ENCODE data around the gene CHMP4A. TPM values are rescaled to one million over a fixed set of nuclear protein-coding genes. Genes with fewer than 3 reads are reported as not detected.

The CHMP4A gene
- total and polyA plus RNA-seq, 9 of the 15 experiments (the other 6 are each of a cell fraction or from before 2014, with no cell fraction given): 28.8 to 104 (median 52.7) TPM

DNA sequence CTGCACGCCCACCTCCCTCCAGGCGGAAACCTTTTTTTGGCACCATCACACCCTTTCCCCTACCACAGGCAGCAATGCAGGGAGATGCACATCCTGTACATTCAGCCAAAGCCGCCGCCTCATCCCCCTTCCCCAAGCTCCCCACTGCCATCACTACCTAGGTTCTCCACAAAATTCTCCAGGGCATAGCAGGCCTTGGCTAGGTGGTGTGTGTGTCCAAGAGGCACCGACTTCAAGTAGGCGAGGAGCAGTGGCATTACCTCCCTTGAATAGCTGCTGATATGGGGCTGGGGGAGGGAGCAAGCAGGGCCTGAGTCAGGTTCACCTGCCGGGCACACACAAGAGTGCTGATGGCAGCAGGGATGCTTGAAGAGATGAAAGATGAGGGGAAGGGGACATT is 28.3 kb downstream of the CHMP4A start:
- ChIA-PET POLR2A (interaction anchor here (0.9 to 1.5 kb wide), 2 partner anchors 10 to 11 kb away, joined by 3 to 5 read pairs; partner anchors contain the start of gene TM9SF1), CTCF (ENCODE audit: low intra/inter-chr PET ratio) (no interaction called here)
- peak overlapping the region in 1 of 2 experiments; percentile 52; a peak in 2 of 4 replicates for H3K9ac ChIP-seq (ENCODE audit: insufficient read depth in 1 of 2, low read depth in 2 of 2, low read length in 2 of 2)
- FAIRE-seq: no peak
- intact Hi-C loops (cut with micrococcal nuclease): no loop called here
- peaks cover 9% of the 10 kb centered on the region; the same call in 1 of the 2 replicates for H4K20me1 ChIP-seq (replicated peaks; ENCODE audit: control insufficient read depth, insufficient read depth, low read length)
- peaks cover 0 to 21% of the 10 kb centered on the region in 2 experiments; a peak in 3 of 5 replicates for H3K4me1 ChIP-seq (replicated peaks in 1 of 2; ENCODE audit: control insufficient read depth in 2 of 2, insufficient read depth in 2 of 2, low read length in 2 of 2)
- H3K4me3 ChIP-seq: no peak overlapping the region
- H3K36me3 ChIP-seq (ENCODE audit: control insufficient read depth, insufficient read depth, low read length): peaks cover 78% of the 10 kb centered on the region; the same call in 2 of the 3 replicates
- peaks cover 18% of the 10 kb centered on the region for H3K79me2 ChIP-seq (ENCODE audit: control insufficient read depth, insufficient read depth, low read length)
- H3K4me2 ChIP-seq (ENCODE audit: insufficient read depth, low read length): no peak overlapping the region
- H2AFZ ChIP-seq (ENCODE audit: low read depth, low read length): no peak overlapping the region
- 100% methylated on average over 5 of the region's 7 CpGs for WGBS (ENCODE audit: insufficient coverage, low coverage, missing lambda C conversion rate)
- no peaks in the 10 kb centered on the region for H3K27me3 ChIP-seq (ENCODE audit: control insufficient read depth in 2 of 2, insufficient read depth in 2 of 2, low read length in 2 of 2)
- TF ChIP-seq ESRRB (CRISPR knock-in tag; IDR thresholded peaks at IDR 0.05; ENCODE audit: borderline replicate concordance) (no peak), ERF (CRISPR knock-in tag; IDR thresholded peaks at IDR 0.05) (no peak), SMAD3 (CRISPR knock-in tag; conservative IDR thresholded peaks at IDR 0.05) (no peak), ZNF785 (CRISPR knock-in tag; IDR thresholded peaks at IDR 0.05) (no peak), NFYB (IDR thresholded peaks at IDR 0.05; ENCODE audit: extremely low read depth, insufficient read length) (no peak), POLR2A (conservative IDR thresholded peaks at IDR 0.05) (no peak), SRF (CRISPR knock-in tag; IDR thresholded peaks at IDR 0.05) (no peak), FOXM1 (IDR thresholded peaks at IDR 0.05; ENCODE audit: low read depth) (no peak), FOXM1 (CRISPR knock-in tag; IDR thresholded peaks at IDR 0.05; ENCODE audit: low read depth) (no peak), XRCC5 (IDR thresholded peaks at IDR 0.05; ENCODE audit: low read depth, low read length) (no peak), YBX1 (IDR thresholded peaks at IDR 0.05) (no peak), MTA2 (IDR thresholded peaks at IDR 0.05; ENCODE audit: low read depth) (no peak), ESRRA (IDR thresholded peaks at IDR 0.05; ENCODE audit: borderline replicate concordance, low read depth) (no peak), ZNF717 (CRISPR knock-in tag; IDR thresholded peaks at IDR 0.05) (no peak)
- TF ChIP-seq, protein P1, sequence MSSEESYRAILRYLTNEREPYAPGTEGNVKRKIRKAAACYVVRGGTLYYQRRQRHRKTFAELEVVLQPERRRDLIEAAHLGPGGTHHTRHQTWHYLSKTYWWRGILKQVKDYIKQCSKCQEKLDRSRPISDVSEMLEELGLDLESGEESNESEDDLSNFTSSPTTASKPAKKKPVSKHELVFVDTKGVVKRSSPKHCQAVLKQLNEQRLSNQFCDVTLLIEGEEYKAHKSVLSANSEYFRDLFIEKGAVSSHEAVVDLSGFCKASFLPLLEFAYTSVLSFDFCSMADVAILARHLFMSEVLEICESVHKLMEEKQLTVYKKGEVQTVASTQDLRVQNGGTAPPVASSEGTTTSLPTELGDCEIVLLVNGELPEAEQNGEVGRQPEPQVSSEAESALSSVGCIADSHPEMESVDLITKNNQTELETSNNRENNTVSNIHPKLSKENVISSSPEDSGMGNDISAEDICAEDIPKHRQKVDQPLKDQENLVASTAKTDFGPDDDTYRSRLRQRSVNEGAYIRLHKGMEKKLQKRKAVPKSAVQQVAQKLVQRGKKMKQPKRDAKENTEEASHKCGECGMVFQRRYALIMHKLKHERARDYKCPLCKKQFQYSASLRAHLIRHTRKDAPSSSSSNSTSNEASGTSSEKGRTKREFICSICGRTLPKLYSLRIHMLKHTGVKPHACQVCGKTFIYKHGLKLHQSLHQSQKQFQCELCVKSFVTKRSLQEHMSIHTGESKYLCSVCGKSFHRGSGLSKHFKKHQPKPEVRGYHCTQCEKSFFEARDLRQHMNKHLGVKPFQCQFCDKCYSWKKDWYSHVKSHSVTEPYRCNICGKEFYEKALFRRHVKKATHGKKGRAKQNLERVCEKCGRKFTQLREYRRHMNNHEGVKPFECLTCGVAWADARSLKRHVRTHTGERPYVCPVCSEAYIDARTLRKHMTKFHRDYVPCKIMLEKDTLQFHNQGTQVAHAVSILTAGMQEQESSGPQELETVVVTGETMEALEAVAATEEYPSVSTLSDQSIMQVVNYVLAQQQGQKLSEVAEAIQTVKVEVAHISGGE (CRISPR knock-in tag; IDR thresholded peaks at IDR 0.05): no peak
- in situ Hi-C loops (cut with MboI): no loop called here
- DNase-seq (ENCODE audit: extremely low read depth in 1 of 4, low spot score in 3 of 4): no peak
- peaks cover 3% of the 10 kb centered on the region for H3K9me1 ChIP-seq (ENCODE audit: control insufficient read depth, insufficient read depth, low read length)
- no TSS peak for BruUV-seq (replicated peaks)
- ATAC-seq: no peak
- no peak overlapping the region for H3K27ac ChIP-seq (ENCODE audit: extremely low read depth, low read depth, low read length)
- H3K9me3 ChIP-seq (replicated peaks; ENCODE audit: control insufficient read depth, insufficient read depth, low read depth, low read length): no peaks in the 10 kb centered on the region

Data from K562 (cell line).